Nephron (organoid): ENCODE measurements around the gene SPEG.

Source experiments
- H3K27ac Mint-ChIP-seq, 3 experiments: 2 replicates each; pipeline ENCODE4 v1.8.0; 2020; ENCODE audit warnings: mixed read lengths in 3 of 3, mild to moderate bottlenecking in 2 of 3, moderate library complexity in 1 of 3
- H3K27me3 Mint-ChIP-seq: 2 replicates; pipeline ENCODE4 v1.8.0; 2021; ENCODE audit warnings: low read depth, mild to moderate bottlenecking, moderate library complexity, mixed read lengths
- H3K36me3 Mint-ChIP-seq: 2 replicates; pipeline ENCODE4 v1.8.0; 2020; ENCODE audit warnings: low read depth, mixed read lengths
- H3K4me1 Mint-ChIP-seq: 2 replicates; pipeline ENCODE4 v1.8.0; 2020; ENCODE audit warnings: mixed read lengths
- H3K4me3 Mint-ChIP-seq, 3 experiments: 2 replicates each; pipeline ENCODE4 v1.8.0; 2020; ENCODE audit warnings: mild to moderate bottlenecking in 3 of 3, mixed read lengths in 3 of 3, moderate library complexity in 2 of 3
- H3K9me3 Mint-ChIP-seq: 2 replicates; pipeline ENCODE4 v1.8.0; 2020; ENCODE audit warnings: mixed read lengths
- TF ChIP-seq, protein P1 (sequence below), 3 experiments: fragments of 200-600 bp; sonication (generic); IDR thresholded peaks; one replicate each; pipeline ENCODE4 v1.5.0; 2021; ENCODE audit warnings: antibody characterized with exemption in 3 of 3; ENCODE audit not compliant: unreplicated experiment in 3 of 3

The SPEG gene

DNA sequence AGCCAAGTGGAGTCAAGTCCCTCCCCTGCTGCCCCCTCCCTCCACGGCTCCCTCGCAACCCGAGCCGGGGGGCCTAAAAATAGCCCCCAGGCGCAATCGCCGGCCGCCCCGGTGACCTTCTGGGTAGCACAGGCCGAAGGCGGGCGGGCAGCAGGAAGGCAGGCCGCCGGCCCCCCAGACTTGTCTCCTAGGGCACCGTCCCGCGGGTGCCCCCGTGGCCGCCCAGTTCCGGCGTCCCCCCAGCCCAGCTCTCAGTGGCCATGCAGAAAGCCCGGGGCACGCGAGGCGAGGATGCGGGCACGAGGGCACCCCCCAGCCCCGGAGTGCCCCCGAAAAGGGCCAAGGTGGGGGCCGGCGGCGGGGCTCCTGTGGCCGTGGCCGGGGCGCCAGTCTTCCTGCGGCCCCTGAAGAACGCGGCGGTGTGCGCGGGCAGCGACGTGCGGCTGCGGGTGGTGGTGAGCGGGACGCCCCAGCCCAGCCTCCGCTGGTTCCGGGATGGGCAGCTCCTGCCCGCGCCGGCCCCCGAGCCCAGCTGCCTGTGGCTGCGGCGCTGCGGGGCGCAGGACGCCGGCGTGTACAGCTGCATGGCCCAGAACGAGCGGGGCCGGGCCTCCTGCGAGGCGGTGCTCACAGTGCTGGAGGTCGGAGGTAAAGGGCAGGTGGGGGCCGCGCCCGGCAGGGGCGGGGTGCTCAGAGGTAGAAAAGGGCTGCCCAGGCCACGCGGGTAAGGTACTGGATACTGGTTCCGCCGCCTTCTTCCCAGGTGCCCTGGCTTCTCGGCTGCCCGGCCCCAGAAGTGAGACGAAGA, at the start of gene SPEG:
TSS of gene SPEG (plus strand) at position 126 of the 808 bp plus-strand sequence. CDS start at position 261, 135 bp downstream.
- Mint-ChIP-seq H3K9me3 (no peaks in the 10 kb centered on the region), H3K4me1 (peaks cover 28% of the 10 kb centered on the region), H3K4me3 (peak within 1 kb of the TSS in 2 of 3 experiments; percentile 12 to 13), H3K36me3 (no peaks in the 10 kb centered on the region), H3K27me3 (peaks cover 4% of the 10 kb centered on the region), H3K27ac (peak within 1 kb of the TSS in 1 of 3 experiments; percentile 2)
- TF ChIP-seq, protein P1, sequence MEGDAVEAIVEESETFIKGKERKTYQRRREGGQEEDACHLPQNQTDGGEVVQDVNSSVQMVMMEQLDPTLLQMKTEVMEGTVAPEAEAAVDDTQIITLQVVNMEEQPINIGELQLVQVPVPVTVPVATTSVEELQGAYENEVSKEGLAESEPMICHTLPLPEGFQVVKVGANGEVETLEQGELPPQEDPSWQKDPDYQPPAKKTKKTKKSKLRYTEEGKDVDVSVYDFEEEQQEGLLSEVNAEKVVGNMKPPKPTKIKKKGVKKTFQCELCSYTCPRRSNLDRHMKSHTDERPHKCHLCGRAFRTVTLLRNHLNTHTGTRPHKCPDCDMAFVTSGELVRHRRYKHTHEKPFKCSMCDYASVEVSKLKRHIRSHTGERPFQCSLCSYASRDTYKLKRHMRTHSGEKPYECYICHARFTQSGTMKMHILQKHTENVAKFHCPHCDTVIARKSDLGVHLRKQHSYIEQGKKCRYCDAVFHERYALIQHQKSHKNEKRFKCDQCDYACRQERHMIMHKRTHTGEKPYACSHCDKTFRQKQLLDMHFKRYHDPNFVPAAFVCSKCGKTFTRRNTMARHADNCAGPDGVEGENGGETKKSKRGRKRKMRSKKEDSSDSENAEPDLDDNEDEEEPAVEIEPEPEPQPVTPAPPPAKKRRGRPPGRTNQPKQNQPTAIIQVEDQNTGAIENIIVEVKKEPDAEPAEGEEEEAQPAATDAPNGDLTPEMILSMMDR (IDR thresholded peaks at IDR 0.05; ENCODE audit: unreplicated experiment in 3 of 3) = no peak

DNA sequence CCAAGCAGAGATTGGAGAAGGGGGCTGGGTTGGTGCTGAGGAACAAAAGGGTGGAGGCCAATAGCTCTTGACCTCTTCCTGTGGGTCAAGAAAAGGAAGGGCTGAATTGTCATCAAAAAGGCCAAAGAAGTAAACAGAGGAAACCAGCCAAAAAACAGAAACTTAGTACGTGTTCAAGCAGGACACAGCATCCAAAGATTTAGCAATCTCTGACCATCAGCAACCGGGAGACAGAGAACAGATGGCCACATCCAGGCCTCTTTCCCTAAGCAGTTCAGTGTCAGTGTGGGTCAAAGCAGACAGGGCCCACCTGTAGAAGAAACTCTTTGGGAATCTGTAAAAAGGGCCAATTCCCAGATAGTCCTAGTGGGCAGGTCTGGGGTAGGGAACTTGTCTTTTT, 49.8 kb upstream of the SPEG start:
- H3K36me3 Mint-ChIP-seq = peaks cover 52% of the 10 kb centered on the region
- H3K27me3 Mint-ChIP-seq = no peaks in the 10 kb centered on the region
- no peak overlapping the region for H3K27ac Mint-ChIP-seq
- TF ChIP-seq, protein P1 (IDR thresholded peaks at IDR 0.05; ENCODE audit: unreplicated experiment in 3 of 3) = no peak
- H3K9me3 Mint-ChIP-seq = no peaks in the 10 kb centered on the region
- H3K4me1 Mint-ChIP-seq = peaks cover 5% of the 10 kb centered on the region
- peak overlapping the region; percentile 63 to 77 (median 71) for H3K4me3 Mint-ChIP-seq

DNA sequence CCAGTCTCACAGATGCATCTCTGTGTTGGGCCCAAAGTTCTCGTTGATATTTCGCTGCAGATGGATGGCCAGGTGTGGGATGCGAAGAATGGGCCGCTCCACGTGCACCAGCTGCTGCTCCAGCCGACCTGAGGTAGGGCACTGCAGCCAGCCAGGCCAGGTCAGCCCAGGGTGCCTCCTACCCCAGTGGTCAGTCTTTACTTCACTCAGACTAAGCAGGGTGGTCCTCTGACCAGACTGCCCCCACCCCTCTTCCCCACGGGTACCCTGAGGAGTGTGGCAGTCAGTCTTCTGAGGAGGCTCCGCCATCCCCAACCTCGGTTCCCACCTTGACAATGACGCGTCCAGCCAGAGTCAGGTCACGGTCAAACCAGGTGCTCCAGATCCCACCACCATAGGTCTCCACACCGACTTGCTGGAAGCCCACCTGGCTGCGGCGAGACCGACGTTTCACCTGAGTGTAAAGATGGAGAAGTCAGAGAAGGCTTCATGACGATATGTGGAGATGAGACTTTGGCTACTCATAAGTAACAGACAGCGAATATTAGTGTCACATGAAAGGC, 48.6 kb upstream of the SPEG start:
- Mint-ChIP-seq H3K27ac (no peak overlapping the region), H3K9me3 (no peaks in the 10 kb centered on the region), H3K36me3 (peaks cover 46% of the 10 kb centered on the region), H3K4me1 (peaks cover 5% of the 10 kb centered on the region), H3K27me3 (no peaks in the 10 kb centered on the region), H3K4me3 (peak overlapping the region; percentile 92 to 96 (median 96))
- TF ChIP-seq, protein P1 (IDR thresholded peaks at IDR 0.05; ENCODE audit: unreplicated experiment in 3 of 3) = no peak

DNA sequence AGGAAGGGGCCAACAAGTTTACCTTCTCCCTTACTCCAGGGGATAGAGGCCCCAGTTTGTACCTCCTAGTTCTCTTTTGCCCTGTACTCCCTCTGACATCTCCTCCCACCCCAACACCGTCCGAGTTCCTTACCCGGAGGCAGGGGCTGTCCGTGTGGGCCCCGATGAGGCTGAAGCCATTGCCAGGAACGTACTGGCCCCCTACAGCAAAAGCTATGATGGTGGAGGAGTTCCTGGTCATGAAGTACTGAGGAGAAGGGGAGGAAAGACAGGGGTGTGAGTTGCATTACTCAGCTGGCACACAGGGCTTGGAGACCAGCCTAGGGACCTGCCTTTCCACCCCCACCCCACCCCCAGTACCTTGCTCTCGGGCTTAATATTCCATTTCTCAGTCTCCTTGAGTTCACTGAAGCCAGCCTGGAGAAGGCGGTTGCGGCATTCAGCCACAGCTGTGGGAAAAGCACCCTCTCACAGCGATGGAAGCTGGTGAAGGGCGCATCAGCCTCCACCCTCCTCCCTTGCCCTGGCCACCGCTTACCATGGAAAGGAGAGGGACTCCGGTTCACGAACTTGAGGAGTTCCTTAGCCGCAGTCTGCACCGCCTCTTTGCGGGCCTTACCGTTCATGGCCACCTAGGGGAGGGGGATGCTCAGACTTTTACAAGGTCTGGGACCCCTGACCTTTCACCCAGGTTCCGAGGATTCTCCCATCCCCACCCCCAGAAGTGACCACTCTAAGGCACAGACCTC, 47.9 kb upstream of the SPEG start:
- TF ChIP-seq, protein P1 (IDR thresholded peaks at IDR 0.05; ENCODE audit: unreplicated experiment in 3 of 3) = no peak
- peak overlapping the region; percentile 92 to 96 (median 96) for H3K4me3 Mint-ChIP-seq
- H3K9me3 Mint-ChIP-seq = no peaks in the 10 kb centered on the region
- peaks cover 5% of the 10 kb centered on the region for H3K4me1 Mint-ChIP-seq
- H3K27me3 Mint-ChIP-seq = no peaks in the 10 kb centered on the region
- H3K36me3 Mint-ChIP-seq = peaks cover 40% of the 10 kb centered on the region
- H3K27ac Mint-ChIP-seq = peak overlapping the region; percentile 89 to 97 (median 93)

DNA sequence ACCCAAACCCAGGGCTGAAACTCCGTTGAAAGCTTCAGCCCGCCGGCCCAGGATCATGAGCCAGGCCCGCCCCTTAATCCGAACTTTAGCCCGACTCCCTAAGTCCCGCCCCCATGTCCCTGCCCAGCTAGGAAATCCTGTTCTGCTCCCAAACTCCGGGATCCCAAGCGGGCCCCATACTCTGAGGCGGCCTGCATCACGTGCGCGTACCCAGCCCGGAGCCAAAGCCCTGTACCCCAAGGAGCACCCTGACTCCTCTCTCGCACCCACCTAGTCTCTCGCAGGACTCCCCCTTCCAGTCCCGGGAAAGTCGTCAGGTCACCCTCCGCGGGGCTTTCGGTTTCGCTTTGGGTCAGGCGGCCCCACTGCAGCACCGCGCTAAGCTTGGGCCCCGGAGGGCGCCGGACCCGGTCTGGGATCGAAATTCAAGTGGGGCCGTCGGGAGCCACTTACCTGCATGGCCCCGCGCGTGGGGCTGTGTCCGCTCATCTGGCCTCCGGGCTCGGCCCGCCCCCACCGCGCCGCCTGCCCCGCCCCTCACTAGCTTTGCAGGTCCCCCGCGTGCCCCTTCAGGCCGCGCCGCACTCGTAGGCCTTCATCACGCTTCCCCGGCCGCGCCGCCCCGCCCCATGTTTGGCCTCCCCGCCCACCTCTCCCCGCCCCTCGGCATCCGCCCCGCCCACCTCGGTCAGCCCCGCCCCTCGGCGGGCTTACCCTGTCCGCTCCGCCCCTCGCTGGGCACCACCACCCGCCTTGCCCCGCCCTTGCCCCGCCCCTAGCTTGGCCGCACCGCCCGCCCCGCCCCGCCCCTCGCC, 47.1 kb upstream of the SPEG start, which contains the start of gene DNPEP:
TSS of gene DNPEP (minus strand) at position 607 of the 815 bp plus-strand sequence. CDS start at position 489, 118 bp downstream.
- H3K4me1 Mint-ChIP-seq = peaks cover 5% of the 10 kb centered on the region
- peak within 1 kb of the TSS; percentile 92 to 96 (median 96) for H3K4me3 Mint-ChIP-seq
- peaks cover 35% of the 10 kb centered on the region for H3K36me3 Mint-ChIP-seq
- TF ChIP-seq, protein P1 (IDR thresholded peaks at IDR 0.05; ENCODE audit: unreplicated experiment in 3 of 3) = no peak
- H3K9me3 Mint-ChIP-seq = no peaks in the 10 kb centered on the region
- peak within 1 kb of the TSS; percentile 89 to 97 (median 93) for H3K27ac Mint-ChIP-seq
- no peaks in the 10 kb centered on the region for H3K27me3 Mint-ChIP-seq
